Endothelial cell of umbilical vein (primary cell): ENCODE results near the gene ZNF195. TPM values are rescaled to one million over a fixed set of nuclear protein-coding genes. Genes with fewer than 3 reads are reported as not detected.

Experiments used
- BruUV-seq: library from RNA; stranded (reverse); fragments of 400-500 nt; replicated peaks from 2 replicates; lab custom pipeline; 2021; lab: Mats Ljungman, UMichigan
- CTCF ChIA-PET: fragments of 300-600, 350-600 bp; sonication (Branson Sonifier 250); formaldehyde crosslinking; loops from one replicate; lab custom pipeline; 2021; ENCODE audit warnings: antibody characterized with exemption, inconsistent platforms; lab: Charles Lee
- POLR2A ChIA-PET: fragments of 300-600, 350-600 bp; sonication (Branson Sonifier 250); formaldehyde crosslinking; loops from one replicate; lab custom pipeline; 2021; ENCODE audit warnings: antibody characterized with exemption, inconsistent platforms; lab: Charles Lee
- DNase-seq: peaks from one replicate; pipeline ENCODE4 v3.0.0-alpha.2; 2011; ENCODE audit warnings: low read depth, low spot score
- FAIRE-seq: peaks from 2 replicates; lab custom pipeline; 2011; peaks lifted over from hg19 to GRCh38; lab: Jason Lieb, UNC
- H2AFZ ChIP-seq: 2 replicates; pipeline ENCODE4 v1.6.0; 2012; ENCODE audit warnings: low read depth, low read length, control low read depth, inconsistent platforms
- H3K27ac ChIP-seq: 2 replicates; pipeline ENCODE4 v1.5.1; 2011; ENCODE audit warnings: low read depth, mild to moderate bottlenecking, control low read depth, low read length, moderate library complexity; ENCODE audit not compliant: insufficient read depth
- H3K27me3 ChIP-seq, 2 experiments: 2 replicates each; pipeline versions ENCODE4 v1.6.0 to v1.6.1; 2011; ENCODE audit warnings: low read length in 2 of 2, mixed read lengths in 1 of 2; ENCODE audit not compliant: control insufficient read depth in 2 of 2, insufficient read depth in 2 of 2
- H3K36me3 ChIP-seq, 2 experiments: 2 replicates in 1 of 2; 3 replicates in 1 of 2; pipeline ENCODE4 v1.5.1; 2011; ENCODE audit warnings: low read length in 2 of 2, mild to moderate bottlenecking in 1 of 2, moderate library complexity in 1 of 2; ENCODE audit not compliant: control insufficient read depth in 2 of 2, insufficient read depth in 2 of 2; ENCODE audit errors: extremely low read depth in 1 of 2
- H3K4me1 ChIP-seq: 3 replicates; pipeline ENCODE4 v1.5.1; 2011; ENCODE audit warnings: mild to moderate bottlenecking, low read length; ENCODE audit not compliant: control insufficient read depth, insufficient read depth; ENCODE audit errors: extremely low read depth
- H3K4me2 ChIP-seq: 2 replicates; pipeline ENCODE4 v1.6.1; 2011; ENCODE audit warnings: low read length, control low read depth, mixed read lengths; ENCODE audit not compliant: insufficient read depth
- H3K4me3 ChIP-seq, 3 experiments: fragments of 200-600 bp in 1 of 3; sonication (generic), shearing (Covaris generic) in 1 of 3; replicated peaks in 1 of 3; 2 replicates each; pipeline ENCODE4 v1.5.1; 2011 to 2016; ENCODE audit warnings: control low read depth in 3 of 3, low read length in 3 of 3, mild to moderate bottlenecking in 2 of 3, inconsistent platforms in 1 of 3, low read depth in 1 of 3, moderate library complexity in 1 of 3; ENCODE audit not compliant: insufficient read depth in 1 of 3
- H3K79me2 ChIP-seq: 2 replicates; pipeline ENCODE4 v1.6.0; 2012; ENCODE audit warnings: low read length, inconsistent platforms; ENCODE audit not compliant: control insufficient read depth, insufficient read depth
- H3K9ac ChIP-seq: replicated peaks from 2 replicates; pipeline ENCODE3; 2011; ENCODE audit warnings: low read length, control low read depth; ENCODE audit not compliant: insufficient read depth; ENCODE audit errors: extremely low read depth
- H3K9me1 ChIP-seq: replicated peaks from 3 replicates; pipeline ENCODE4 v1.6.0; 2011; ENCODE audit warnings: mild to moderate bottlenecking, low read length; ENCODE audit not compliant: control insufficient read depth, insufficient read depth; ENCODE audit errors: extremely low read depth
- H3K9me3 ChIP-seq: replicated peaks from 2 replicates; pipeline ENCODE4 v1.5.1; 2012; ENCODE audit warnings: low read length, inconsistent platforms; ENCODE audit not compliant: control insufficient read depth, insufficient read depth
- H4K20me1 ChIP-seq: replicated peaks from 2 replicates; pipeline ENCODE3; 2011; ENCODE audit warnings: mild to moderate bottlenecking, low read length; ENCODE audit not compliant: control insufficient read depth, insufficient read depth; ENCODE audit errors: extremely low read depth
- EZH2 ChIP-seq: IDR thresholded peaks from 2 replicates; pipeline ENCODE4 v1.6.1; 2012; ENCODE audit warnings: borderline replicate concordance, low read depth, mild to moderate bottlenecking, moderate library complexity, low read length, inconsistent platforms; ENCODE audit not compliant: severe bottlenecking
- FOS ChIP-seq: IDR thresholded peaks from 2 replicates; pipeline ENCODE4 v1.6.1; 2011; ENCODE audit warnings: mild to moderate bottlenecking, low read length, moderate library complexity, borderline replicate concordance; ENCODE audit not compliant: insufficient read depth
- GATA2 ChIP-seq: IDR thresholded peaks from 2 replicates; pipeline ENCODE4 v1.7.0; 2011; ENCODE audit warnings: low read depth, mild to moderate bottlenecking, moderate library complexity, mixed read lengths, low read length; ENCODE audit not compliant: insufficient read length, insufficient read depth
- JUN ChIP-seq: IDR thresholded peaks from 2 replicates; pipeline ENCODE4 v1.6.1; 2011; ENCODE audit warnings: borderline replicate concordance, low read depth; ENCODE audit not compliant: insufficient read length, insufficient read depth
- MAX ChIP-seq: IDR thresholded peaks from 2 replicates; pipeline ENCODE4 v1.6.1; 2011; ENCODE audit not compliant: insufficient read depth, insufficient read length
- MYC ChIP-seq: IDR thresholded peaks from one replicate; pipeline ENCODE4 v1.6.1; 2011; ENCODE audit warnings: mild to moderate bottlenecking, low read depth, low read length
- POLR2A ChIP-seq: IDR thresholded peaks from 2 replicates; pipeline ENCODE4 v1.6.1; 2012; ENCODE audit warnings: low read depth, mild to moderate bottlenecking, control low read depth, low read length
- POLR2AphosphoS5 ChIP-seq: IDR thresholded peaks from 2 replicates; pipeline ENCODE4 v1.6.1; 2012; ENCODE audit warnings: low read depth, mild to moderate bottlenecking, control low read depth, low read length, moderate library complexity; ENCODE audit not compliant: insufficient read depth
- dilution Hi-C: fragments of 300-500 bp; cut with MboI; formaldehyde crosslinking; loops from one replicate; pipeline ENCODE4 v1.15.0; 2019; ENCODE audit warnings: low sequenced_read_pairs; ENCODE audit not compliant: extremely low pct_ligation_motif_present
- intact Hi-C: fragments of 100-400 bp; cut with micrococcal nuclease; formaldehyde crosslinking; loops from one replicate; pipeline ENCODE4 v1.10.0; 2022
- polyA plus RNA-seq, 4 experiments: library from polyadenylated mRNA; depleted of rRNA in 3 of 4; stranded (reverse) in 3 of 4; unstranded in 1 of 4; fragments of >200 nt; gene quantifications; 2 replicates each; pipeline versions ENCODE4 v1.2.1 to v1.2.3, GENCODE V29; 2011 to 2012; ENCODE audit warnings: missing spikeins in 1 of 4
- total RNA-seq: library from RNA; stranded (reverse); gene quantifications from 2 replicates; pipeline ENCODE4 v1.2.3, GENCODE V29; 2021
- TF ChIP-seq, protein P1 (sequence below), 2 donors: IDR thresholded peaks; 1 replicate in 1 of 2; 2 replicates in 1 of 2; pipeline ENCODE4 v1.5.1; 2011; ENCODE audit warnings: low read length in 2 of 2, mild to moderate bottlenecking in 2 of 2, moderate library complexity in 2 of 2, control low read depth in 1 of 2, inconsistent platforms in 1 of 2, low read depth in 1 of 2; ENCODE audit not compliant: insufficient read depth in 1 of 2; ENCODE audit errors: extremely low read depth in 1 of 2

ZNF195 gene
- total and polyA plus RNA-seq, 2 donors (not counting 3 experiments of a cell fraction or from before 2014, with no cell fraction given): 12.8 to 32.5 TPM

DNA sequence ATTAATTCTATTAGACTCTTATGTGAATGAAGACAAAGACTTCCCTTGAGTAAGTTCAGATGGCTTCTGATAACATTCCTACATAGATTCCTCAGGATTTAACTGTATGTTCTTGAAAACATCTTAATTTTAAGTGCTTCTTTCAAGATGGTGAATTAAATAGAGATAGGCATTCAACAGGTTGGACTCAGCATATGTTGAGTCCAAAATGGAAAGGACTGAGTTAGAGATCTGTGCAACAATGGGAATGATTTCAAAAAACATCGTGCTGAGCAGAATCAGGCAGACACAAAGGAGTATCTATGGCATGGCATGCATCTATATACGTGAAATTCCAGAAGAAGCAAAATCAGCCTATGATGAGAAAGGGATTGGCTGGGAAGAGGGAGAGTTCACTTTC lies 36.2 kb downstream of the ZNF195 start:
- intact Hi-C loops: no loop called here

More for the DNA sequence above, 36.2 kb downstream of the ZNF195 start:
- BruUV-seq: no TSS peak
- no peaks in the 10 kb centered on the region for H4K20me1 ChIP-seq
- H3K9me1 ChIP-seq: no peaks in the 10 kb centered on the region
- H3K27me3 ChIP-seq: no peaks in the 10 kb centered on the region
- H3K4me2 ChIP-seq: no peak overlapping the region
- no peak overlapping the region for H3K27ac ChIP-seq
- FAIRE-seq (no peak), DNase-seq (no peak)
- dilution Hi-C loops: no loop called here
- H3K4me1 ChIP-seq: peaks cover 20% of the 10 kb centered on the region
- H2AFZ ChIP-seq: no peak overlapping the region
- H3K9ac ChIP-seq: no peak overlapping the region
- H3K79me2 ChIP-seq: no peaks in the 10 kb centered on the region
- ChIA-PET POLR2A (no interaction called here), CTCF (interaction anchor here (3.0 to 3.8 kb wide), 2 partner anchors 33 to 66 kb away, joined by 19 to 151 read pairs; no protein-coding TSS in a partner anchor)
- TF ChIP-seq GATA2: no peak
- no peak for TF ChIP-seq MYC
- no peak for TF ChIP-seq FOS
- TF ChIP-seq POLR2AphosphoS5: no peak
- no peak for TF ChIP-seq EZH2
- no peak for TF ChIP-seq POLR2A
- TF ChIP-seq, protein P1, sequence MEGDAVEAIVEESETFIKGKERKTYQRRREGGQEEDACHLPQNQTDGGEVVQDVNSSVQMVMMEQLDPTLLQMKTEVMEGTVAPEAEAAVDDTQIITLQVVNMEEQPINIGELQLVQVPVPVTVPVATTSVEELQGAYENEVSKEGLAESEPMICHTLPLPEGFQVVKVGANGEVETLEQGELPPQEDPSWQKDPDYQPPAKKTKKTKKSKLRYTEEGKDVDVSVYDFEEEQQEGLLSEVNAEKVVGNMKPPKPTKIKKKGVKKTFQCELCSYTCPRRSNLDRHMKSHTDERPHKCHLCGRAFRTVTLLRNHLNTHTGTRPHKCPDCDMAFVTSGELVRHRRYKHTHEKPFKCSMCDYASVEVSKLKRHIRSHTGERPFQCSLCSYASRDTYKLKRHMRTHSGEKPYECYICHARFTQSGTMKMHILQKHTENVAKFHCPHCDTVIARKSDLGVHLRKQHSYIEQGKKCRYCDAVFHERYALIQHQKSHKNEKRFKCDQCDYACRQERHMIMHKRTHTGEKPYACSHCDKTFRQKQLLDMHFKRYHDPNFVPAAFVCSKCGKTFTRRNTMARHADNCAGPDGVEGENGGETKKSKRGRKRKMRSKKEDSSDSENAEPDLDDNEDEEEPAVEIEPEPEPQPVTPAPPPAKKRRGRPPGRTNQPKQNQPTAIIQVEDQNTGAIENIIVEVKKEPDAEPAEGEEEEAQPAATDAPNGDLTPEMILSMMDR (IDR thresholded peaks at IDR 0.05; ENCODE audit: extremely low read depth in 1 of 2, insufficient read depth in 1 of 2, low read depth in 1 of 2, low read length in 2 of 2): no peak
- no peak for TF ChIP-seq JUN
- TF ChIP-seq MAX: no peak
- H3K4me3 ChIP-seq: no peak overlapping the region
- no peaks in the 10 kb centered on the region for H3K36me3 ChIP-seq
- H3K9me3 ChIP-seq: no peaks in the 10 kb centered on the region
